Pulmonary artery endothelial cell (primary cell): ENCODE data around the gene PRR20G. TPM values are rescaled to one million over a fixed set of nuclear protein-coding genes. Genes with fewer than 3 reads are reported as not detected.
"Not testable (repeated sequence)": the region's sequence is repeated elsewhere in the genome, so short reads cannot be mapped to it uniquely, and the experiment has no call there.

Experiments
- DNase-seq: peaks from one replicate; pipeline ENCODE4 v3.0.0-alpha.2; 2011; ENCODE audit warnings: low read depth, low spot score
- total RNA-seq: library from RNA; depleted of rRNA; stranded (reverse); fragments of >200 nt; gene quantifications from 2 replicates; pipeline ENCODE4 v1.2.3, GENCODE V29; 2014

Gene PRR20G
- total RNA-seq, 1 donor from 2014 or later = not detected

DNA sequence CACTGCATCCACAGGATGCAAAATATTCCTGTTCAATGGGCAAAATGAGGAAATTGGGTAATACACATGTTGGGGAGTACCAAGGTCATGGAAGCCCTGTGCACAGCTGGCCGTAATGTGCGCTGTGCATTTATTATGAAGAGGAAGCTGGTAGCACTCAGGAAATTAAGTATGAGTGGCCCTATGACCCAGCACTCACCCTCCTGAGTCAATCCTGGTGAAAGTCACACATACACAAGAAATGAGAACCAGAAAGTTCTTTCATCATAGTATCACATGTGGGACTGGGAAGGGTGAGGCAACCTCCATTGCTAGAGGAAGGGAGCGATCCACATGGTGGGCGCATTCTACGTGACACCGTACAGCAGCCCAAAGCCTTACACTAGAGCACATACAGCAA is 11.4 kb upstream of the PRR20G start:
- DNase-seq = no peak

DNA sequence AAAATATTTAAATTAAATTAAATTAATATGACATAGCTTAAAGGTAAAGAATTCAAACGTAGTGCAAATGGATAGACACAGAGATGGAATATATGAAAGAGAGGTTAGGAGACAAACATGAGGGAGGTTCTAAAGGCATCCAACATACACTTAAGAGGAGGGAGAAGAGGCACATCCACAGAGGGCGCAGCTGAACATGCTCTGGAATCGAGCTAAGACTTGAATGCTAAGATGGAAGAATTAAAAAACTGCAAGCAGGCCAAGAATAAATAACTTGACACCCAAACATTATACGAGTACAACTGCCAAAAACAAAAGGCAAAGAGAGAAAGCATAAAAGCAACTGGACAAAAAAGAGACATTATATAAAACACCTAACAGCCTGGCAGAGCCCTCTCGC is 9.1 kb upstream of the PRR20G start:
- no peak for DNase-seq

GRCh38 chr3:127296166-127296565 is 8.3 kb upstream of the PRR20G start:
- DNase-seq = no peak

DNA sequence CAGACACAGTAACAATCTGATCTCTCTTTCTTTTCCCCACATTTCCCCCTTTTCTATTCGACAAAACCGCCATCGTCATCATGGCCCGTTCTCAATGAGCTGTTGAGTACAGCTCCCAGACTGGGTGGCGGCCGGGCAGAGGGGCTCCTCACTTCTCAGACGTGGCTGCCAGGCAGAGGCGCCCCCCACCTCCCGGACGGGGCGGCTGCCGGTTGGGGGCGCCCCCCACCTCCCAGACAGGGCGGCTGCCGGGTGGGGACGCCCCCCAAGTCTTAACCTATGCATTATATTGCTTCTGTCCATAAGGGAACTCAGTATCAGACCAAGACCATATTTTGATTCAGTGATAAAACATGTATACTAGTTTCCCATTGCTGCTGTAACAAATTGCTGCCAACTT is 5.8 kb upstream of the PRR20G start:
- not testable (repeated sequence) for DNase-seq

GRCh38 chr3:127291611-127292010 is 3.8 kb upstream of the PRR20G start:
- DNase-seq = no peak

GRCh38 chr3:127291114-127291513 is 3.3 kb upstream of the PRR20G start:
- no peak for DNase-seq

- DNase-seq = no peak
Measured at GRCh38 chr3:127289706-127290575, 2.1 kb upstream of the PRR20G start.

- DNase-seq = no peak
Measured at GRCh38 chr3:127288921-127289705, 1.3 kb upstream of the PRR20G start.

- no peak for DNase-seq
Measured at GRCh38 chr3:127288343-127288742, 497 bp upstream of the PRR20G start.

DNA sequence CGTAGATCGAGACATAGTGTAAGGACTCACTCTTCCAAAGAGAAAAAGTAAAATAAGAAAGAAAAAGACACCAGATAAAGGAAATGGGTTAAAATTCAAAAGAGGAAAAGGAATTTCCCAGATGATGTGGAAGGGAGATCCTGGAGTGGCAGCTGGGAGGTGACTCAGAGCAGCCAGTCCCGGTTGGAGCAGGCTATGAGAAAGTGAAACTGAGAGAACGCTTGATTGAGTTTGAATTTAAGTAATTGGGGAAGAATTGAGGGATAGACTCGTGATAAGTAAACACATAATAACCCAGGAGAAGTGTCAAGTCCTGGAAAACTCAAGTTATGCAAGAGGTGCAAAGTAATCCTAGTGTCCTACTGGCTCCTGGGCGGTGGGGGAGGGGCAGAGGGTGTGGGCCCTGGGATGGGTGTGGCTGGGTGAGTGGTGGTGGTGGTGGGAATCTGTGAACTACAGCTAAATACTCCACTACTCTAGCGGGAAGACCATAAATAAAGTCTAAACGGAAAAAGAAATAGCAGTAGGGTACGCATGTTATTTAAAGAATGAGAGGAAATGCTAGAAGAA is 1.2 kb downstream of the PRR20G start:
- no peak for DNase-seq

GRCh38 chr3:127284258-127284657 is 3.6 kb downstream of the PRR20G start:
- DNase-seq = no peak

DNA sequence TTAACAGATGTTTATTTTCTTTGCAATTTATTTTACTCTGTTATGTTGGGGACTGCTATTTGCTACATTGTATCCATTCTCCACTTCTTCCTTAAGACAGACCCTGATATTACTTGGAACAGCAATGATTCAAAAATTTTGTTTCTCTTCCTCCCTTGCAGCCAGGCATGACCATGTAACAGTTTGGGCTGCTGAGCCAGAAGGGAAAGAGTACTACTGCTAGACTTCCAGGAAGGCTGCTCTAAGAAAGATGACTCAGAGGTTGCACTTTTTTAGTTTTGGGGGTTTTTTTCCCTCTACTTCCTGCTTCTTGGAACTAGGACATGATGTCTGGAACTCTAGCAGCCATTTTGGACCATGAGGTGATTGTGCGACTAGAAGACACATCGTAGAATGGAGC is 10.3 kb downstream of the PRR20G start:
- DNase-seq = no peak

- DNase-seq = no peak
Measured at GRCh38 chr3:127276995-127277394, 10.9 kb downstream of the PRR20G start.

DNA sequence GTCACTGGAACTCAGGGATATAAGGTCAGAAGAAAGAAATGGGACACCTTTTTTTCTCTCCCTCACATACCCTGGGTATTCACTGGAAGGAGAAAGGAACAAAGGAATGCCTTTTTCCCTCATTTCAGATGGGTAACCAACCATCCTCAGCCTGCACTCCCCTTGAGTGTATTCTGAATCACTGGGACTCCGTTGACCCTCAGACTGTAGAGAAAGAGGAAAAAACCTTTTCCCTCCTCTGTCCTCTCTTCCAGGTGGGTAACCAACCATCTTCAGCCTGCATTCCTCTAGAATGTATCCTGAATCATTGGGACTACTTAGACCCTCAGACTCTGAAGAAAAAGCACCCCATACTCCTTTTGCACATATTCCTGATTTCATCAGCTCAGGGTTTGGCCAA is 11.4 kb downstream of the PRR20G start:
- DNase-seq = no peak

GRCh38 chr3:127275287-127275781 is 12.5 kb downstream of the PRR20G start:
- no peak for DNase-seq

- no peak for DNase-seq
Measured at GRCh38 chr3:127274200-127274760, 13.6 kb downstream of the PRR20G start.

DNA sequence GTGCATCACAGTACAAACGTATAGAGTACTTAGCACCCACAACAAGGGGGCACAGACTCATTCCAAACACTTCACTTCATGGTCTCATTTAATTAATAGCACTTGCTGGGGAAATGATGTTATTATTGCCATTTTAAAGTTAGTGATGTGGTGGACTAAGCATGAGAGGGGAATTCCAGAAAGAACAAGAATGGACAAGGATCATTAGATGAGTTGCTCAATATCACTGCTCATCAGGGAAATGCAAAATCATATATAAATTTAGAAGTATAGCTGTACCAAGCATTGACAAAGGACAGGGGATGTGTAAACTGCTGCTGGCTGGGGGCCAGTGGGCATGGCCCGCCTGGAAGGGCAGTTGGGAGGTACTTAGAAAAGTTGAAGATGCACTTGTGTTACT is 14.6 kb downstream of the PRR20G start:
- DNase-seq = no peak

GRCh38 chr3:127266186-127266585 is 21.7 kb downstream of the PRR20G start:
- no peak for DNase-seq

GRCh38 chr3:127265581-127265981 is 22.3 kb downstream of the PRR20G start:
- DNase-seq = no peak

DNA sequence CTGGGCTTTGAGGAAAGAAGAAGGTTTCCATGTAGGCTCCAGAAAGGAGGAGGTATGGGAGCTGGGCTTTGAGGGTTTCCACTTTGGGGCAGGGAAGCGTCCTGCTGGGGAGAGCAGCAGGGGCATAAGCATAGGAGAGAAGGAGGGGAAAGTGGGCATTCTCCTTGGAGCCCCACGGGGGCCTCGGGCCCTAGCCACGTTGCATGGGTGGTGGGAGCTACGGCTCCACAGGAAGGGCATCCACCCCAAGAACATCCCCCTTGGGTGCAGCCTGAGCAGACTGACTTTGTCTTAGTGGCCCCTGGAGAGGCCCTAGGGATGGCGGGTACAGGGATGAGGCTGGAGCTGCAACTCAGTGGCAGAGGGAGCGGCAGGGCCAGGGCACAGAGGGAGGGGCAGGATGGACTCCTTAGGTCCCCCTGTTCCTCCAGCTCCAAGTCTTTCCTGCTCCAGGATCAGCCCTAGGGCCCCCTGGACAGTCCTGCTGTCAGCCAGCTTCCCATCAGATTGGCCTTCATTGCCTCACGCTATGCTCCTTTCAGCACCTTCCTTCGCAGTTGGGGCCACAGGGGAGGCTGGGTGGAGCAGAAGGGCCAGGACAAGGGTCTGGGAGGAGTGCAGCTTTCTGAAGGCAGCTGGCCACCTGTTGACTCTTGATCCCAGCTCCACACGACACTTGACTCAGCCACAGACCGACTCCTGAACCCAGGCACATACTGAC is 22.9 kb downstream of the PRR20G start:
- DNase-seq = no peak

GRCh38 chr3:127264292-127264691 is 23.6 kb downstream of the PRR20G start:
- DNase-seq = no peak
